Neuronal stem cell (in vitro differentiated cells): ENCODE results near the gene MYOG.

Experiments used
- DNase-seq: peaks from one replicate; pipeline ENCODE4 v3.0.0-alpha.2; 2013; ENCODE audit warnings: low spot score
- H2AFZ ChIP-seq: one replicate; pipeline ENCODE4 v1.6.1; 2013; ENCODE audit warnings: mild to moderate bottlenecking, low read length, inconsistent platforms
- H2AK5ac ChIP-seq: 2 replicates; pipeline ENCODE4 v1.6.1; 2013; ENCODE audit warnings: low read depth, mild to moderate bottlenecking, inconsistent platforms, low read length, moderate library complexity, mixed read lengths
- H2BK120ac ChIP-seq: 2 replicates; pipeline ENCODE4 v1.6.1; 2013; ENCODE audit warnings: low read depth, mild to moderate bottlenecking, inconsistent platforms, low read length, moderate library complexity, mixed read lengths
- H2BK12ac ChIP-seq: one replicate; pipeline ENCODE4 v1.6.1; 2013; ENCODE audit warnings: low read length, inconsistent platforms
- H2BK15ac ChIP-seq: 2 replicates; pipeline ENCODE4 v1.6.1; 2013; ENCODE audit warnings: mild to moderate bottlenecking, low read length, inconsistent platforms, mixed read lengths
- H2BK5ac ChIP-seq: one replicate; pipeline ENCODE4 v1.6.1; 2013; ENCODE audit warnings: inconsistent platforms, mild to moderate bottlenecking, low read length, moderate library complexity
- H3K14ac ChIP-seq: one replicate; pipeline ENCODE4 v1.6.1; 2013; ENCODE audit warnings: low read length, inconsistent platforms
- H3K18ac ChIP-seq: 2 replicates; pipeline ENCODE4 v1.6.1; 2013; ENCODE audit warnings: low read length, inconsistent platforms
- H3K23ac ChIP-seq: 2 replicates; pipeline ENCODE4 v1.6.1; 2013; ENCODE audit warnings: low read depth, mild to moderate bottlenecking, mixed read lengths, low read length, inconsistent platforms; ENCODE audit not compliant: poor library complexity
- H3K27ac ChIP-seq: replicated peaks from 3 replicates; pipeline ENCODE4 v1.5.1; 2013; ENCODE audit warnings: low read length, inconsistent platforms
- H3K27me3 ChIP-seq, 3 experiments: 2 replicates each; pipeline ENCODE4 v1.6.1; 2013; ENCODE audit warnings: low read length in 3 of 3, mild to moderate bottlenecking in 2 of 3, inconsistent platforms in 1 of 3, low read depth in 1 of 3, mixed read lengths in 1 of 3, moderate library complexity in 1 of 3; ENCODE audit not compliant: control insufficient read depth in 3 of 3, insufficient read depth in 3 of 3
- H3K36me3 ChIP-seq, 2 donors: replicated peaks in 1 of 2; 2 replicates each; pipeline ENCODE4 v1.6.1; 2013; ENCODE audit warnings: low read length in 2 of 2; ENCODE audit not compliant: control insufficient read depth in 2 of 2, insufficient read depth in 2 of 2
- H3K4ac ChIP-seq: 2 replicates; pipeline ENCODE4 v1.6.1; 2013; ENCODE audit warnings: inconsistent platforms, mild to moderate bottlenecking, low read length, moderate library complexity
- H3K4me1 ChIP-seq, 2 donors: 1 replicate in 1 of 2; 2 replicates in 1 of 2; pipeline ENCODE4 v1.6.1; 2013; ENCODE audit warnings: low read length in 2 of 2, low read depth in 1 of 2; ENCODE audit not compliant: control insufficient read depth in 2 of 2, insufficient read depth in 1 of 2
- H3K4me2 ChIP-seq: one replicate; pipeline ENCODE4 v1.6.1; 2013; ENCODE audit warnings: mild to moderate bottlenecking, low read length, inconsistent platforms; ENCODE audit not compliant: insufficient read depth, poor library complexity, severe bottlenecking
- H3K4me3 ChIP-seq, 2 donors: 2 replicates each; pipeline ENCODE4 v1.5.1; 2013; ENCODE audit warnings: low read length in 2 of 2, mild to moderate bottlenecking in 2 of 2, inconsistent platforms in 1 of 2, moderate library complexity in 1 of 2
- H3K79me1 ChIP-seq: one replicate; pipeline ENCODE4 v1.6.1; 2013; ENCODE audit warnings: low read depth, mild to moderate bottlenecking, inconsistent platforms, low read length, moderate library complexity
- H3K9ac ChIP-seq: one replicate; pipeline ENCODE4 v1.6.1; 2013; ENCODE audit warnings: mild to moderate bottlenecking, low read depth, low read length, inconsistent platforms; ENCODE audit not compliant: poor library complexity
- H3K9me3 ChIP-seq, 2 donors: replicated peaks in 1 of 2; 2 replicates each; pipeline versions ENCODE3 to v1.6.1; 2013; ENCODE audit warnings: low read length in 2 of 2, mild to moderate bottlenecking in 2 of 2, inconsistent platforms in 1 of 2, low read depth in 1 of 2, mixed read lengths in 1 of 2, moderate library complexity in 1 of 2; ENCODE audit not compliant: control insufficient read depth in 2 of 2, insufficient read depth in 1 of 2
- H4K8ac ChIP-seq: one replicate; pipeline ENCODE4 v1.6.1; 2013; ENCODE audit warnings: low read depth, mild to moderate bottlenecking, inconsistent platforms, low read length, moderate library complexity
- H4K91ac ChIP-seq: one replicate; pipeline ENCODE4 v1.6.1; 2013; ENCODE audit warnings: low read length, low read depth, mild to moderate bottlenecking, inconsistent platforms; ENCODE audit not compliant: poor library complexity
- WGBS, 2 donors: extraction: QIAGEN DNeasy Blood & Tissue Kit; methylation state at CpG; one replicate each; pipeline ENCODE4 v1.1.7; 2013; ENCODE audit warnings: missing lambda C conversion rate in 2 of 2, mixed read lengths in 1 of 2; ENCODE audit not compliant: insufficient read length in 2 of 2, insufficient replicate concordance in 1 of 2; ENCODE audit errors: extremely low coverage in 2 of 2; 5-methylcytosine and 5-hydroxymethylcytosine counted together

MYOG gene

DNA sequence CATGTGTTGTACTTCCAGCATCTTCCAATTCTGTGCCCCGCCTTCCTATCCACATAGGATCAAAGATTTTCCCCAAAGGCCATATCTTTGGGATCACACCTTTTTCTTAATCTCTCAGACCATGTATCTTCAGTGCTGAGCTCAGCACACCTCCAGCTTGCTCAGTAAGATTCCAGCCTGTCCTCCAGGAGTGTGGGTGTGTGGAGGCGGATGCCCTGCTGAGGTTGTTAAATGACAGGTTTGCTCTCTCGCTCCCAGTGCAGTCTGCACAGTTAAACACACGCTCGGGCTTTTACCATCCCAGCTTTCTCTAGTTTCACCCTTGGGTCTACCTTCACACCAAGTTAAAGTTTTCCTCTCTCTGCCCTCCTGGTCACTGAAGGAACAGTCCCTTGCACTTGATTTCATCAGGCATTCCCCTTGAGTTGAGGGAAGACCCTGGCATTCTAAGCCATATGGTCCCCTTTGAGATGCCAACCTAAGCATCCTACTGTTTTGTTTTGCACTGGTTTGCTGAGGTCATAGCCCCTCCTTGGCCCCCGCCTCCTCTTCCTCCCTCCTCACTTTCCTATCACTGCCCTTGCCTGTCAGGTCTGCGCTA lies 13.7 kb downstream of the MYOG start:
- Histone ChIP-seq H3K14ac (no peak overlapping the region), H3K9me3 (no peaks in the 10 kb centered on the region), H4K8ac (no peak overlapping the region), H2BK12ac (no peak overlapping the region), H3K4ac (no peak overlapping the region), H4K91ac (no peak overlapping the region), H3K79me1 (no peaks in the 10 kb centered on the region), H3K9ac (no peak overlapping the region), H3K36me3 (no peaks in the 10 kb centered on the region), H3K27me3 (peaks cover 0 to 68% (median 31%) of the 10 kb centered on the region in 3 experiments), H3K4me3 (no peak overlapping the region), H3K4me1 (peaks cover 2 to 10% of the 10 kb centered on the region in 2 donors), H3K18ac (no peak overlapping the region), H2BK120ac (no peak overlapping the region), H3K27ac (no peak overlapping the region), H2AK5ac (no peak overlapping the region), H2BK5ac (no peak overlapping the region), H2BK15ac (no peak overlapping the region), H2AFZ (no peak overlapping the region), H3K23ac (no peak overlapping the region), H3K4me2 (no peak overlapping the region)
- no peak for DNase-seq
- no CpG with 5 or more reads among the region's 7 CpGs for WGBS, 2 donors

DNA sequence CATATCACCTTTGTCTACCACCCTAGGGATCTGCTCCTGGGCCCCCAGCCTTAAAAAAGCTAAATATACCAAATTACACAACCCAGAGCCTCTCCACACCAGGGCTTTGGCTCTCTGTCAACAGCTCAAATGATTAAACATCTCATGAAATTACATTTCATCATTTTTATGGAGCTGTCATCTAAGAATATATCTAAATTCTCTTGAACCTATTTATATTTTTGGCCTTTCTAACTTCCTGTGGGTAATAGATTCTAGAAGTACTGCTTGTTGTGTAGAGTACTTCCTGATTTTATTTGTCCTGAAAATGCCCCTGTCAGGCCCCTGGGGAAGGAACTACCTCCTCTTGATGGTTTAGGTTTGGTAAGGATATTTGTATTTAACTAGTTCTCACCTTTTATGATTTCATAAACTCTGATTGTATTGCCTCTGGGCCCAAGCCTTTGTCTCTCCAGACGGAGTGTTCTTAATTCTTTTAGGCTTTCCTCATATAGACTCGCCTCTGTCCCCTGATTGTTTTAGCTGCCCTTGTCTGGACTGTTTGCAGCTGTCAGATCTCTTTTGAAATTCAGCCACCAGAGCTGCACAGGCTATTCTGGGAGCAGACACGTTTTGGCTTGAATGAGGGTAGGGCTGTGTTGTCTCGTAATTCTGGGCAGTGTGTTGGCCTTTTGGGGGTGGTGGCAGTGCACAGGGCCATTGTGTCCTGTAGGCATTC lies 16.6 kb downstream of the MYOG start:
- no CpG with 5 or more reads among the region's 4 CpGs for WGBS, 2 donors
- Histone ChIP-seq H3K18ac (no peak overlapping the region), H3K4ac (no peak overlapping the region), H3K36me3 (no peaks in the 10 kb centered on the region), H3K27me3 (peaks cover 0 to 40% (median 3%) of the 10 kb centered on the region in 3 experiments), H3K23ac (no peak overlapping the region), H3K4me1 (peaks cover 6 to 10% of the 10 kb centered on the region in 2 donors), H3K14ac (no peak overlapping the region), H3K9me3 (no peaks in the 10 kb centered on the region), H2AK5ac (no peak overlapping the region), H2BK12ac (no peak overlapping the region), H2AFZ (no peak overlapping the region), H3K9ac (no peak overlapping the region), H2BK15ac (no peak overlapping the region), H3K27ac (no peak overlapping the region), H2BK120ac (no peak overlapping the region), H3K4me3 (no peak overlapping the region), H4K8ac (no peak overlapping the region), H3K79me1 (no peaks in the 10 kb centered on the region), H2BK5ac (no peak overlapping the region), H4K91ac (no peak overlapping the region), H3K4me2 (no peak overlapping the region)
- no peak for DNase-seq

DNA sequence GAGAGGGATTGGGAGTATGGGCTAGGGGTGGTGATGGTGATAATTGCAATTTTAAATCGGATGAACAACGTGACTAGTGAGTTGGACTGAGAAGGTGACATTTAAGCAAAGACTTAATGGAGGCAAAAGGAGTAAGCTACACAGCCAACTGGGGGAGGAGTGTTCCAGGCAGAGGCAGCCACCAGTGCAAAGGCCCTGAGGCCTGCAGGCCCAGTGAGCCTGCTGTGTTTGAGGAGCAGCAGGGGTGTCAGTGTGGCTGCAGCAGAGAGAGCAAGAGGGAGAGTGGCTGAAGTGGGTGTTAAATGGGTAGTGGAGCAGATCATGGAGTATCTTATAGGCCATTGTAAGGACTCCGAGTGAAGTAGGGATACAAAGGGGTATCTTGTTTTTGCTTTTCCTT lies 18.8 kb downstream of the MYOG start:
- no peak overlapping the region for H3K14ac ChIP-seq
- no peaks in the 10 kb centered on the region for H3K79me1 ChIP-seq
- no peak overlapping the region for H2BK120ac ChIP-seq
- H3K9ac ChIP-seq = no peak overlapping the region
- H3K4me1 ChIP-seq = peaks cover 6 to 10% of the 10 kb centered on the region in 2 donors
- H4K8ac ChIP-seq = no peak overlapping the region
- WGBS, 2 donors = no CpG with 5 or more reads among the region's 3 CpGs
- no peak overlapping the region for H4K91ac ChIP-seq
- no peak for DNase-seq
- no peaks in the 10 kb centered on the region for H3K9me3 ChIP-seq
- peak overlapping the region in 1 of 2 donors; percentile 67 for H3K4me3 ChIP-seq
- peaks cover 0 to 30% (median 0%) of the 10 kb centered on the region in 3 experiments for H3K27me3 ChIP-seq
- no peak overlapping the region for H3K4ac ChIP-seq
- H2AFZ ChIP-seq = no peak overlapping the region
- no peak overlapping the region for H2BK5ac ChIP-seq
- no peak overlapping the region for H3K4me2 ChIP-seq
- no peaks in the 10 kb centered on the region for H3K36me3 ChIP-seq
- H2AK5ac ChIP-seq = no peak overlapping the region
- H3K27ac ChIP-seq = no peak overlapping the region
- H2BK15ac ChIP-seq = no peak overlapping the region
- no peak overlapping the region for H2BK12ac ChIP-seq
- H3K18ac ChIP-seq = no peak overlapping the region
- H3K23ac ChIP-seq = no peak overlapping the region

DNA sequence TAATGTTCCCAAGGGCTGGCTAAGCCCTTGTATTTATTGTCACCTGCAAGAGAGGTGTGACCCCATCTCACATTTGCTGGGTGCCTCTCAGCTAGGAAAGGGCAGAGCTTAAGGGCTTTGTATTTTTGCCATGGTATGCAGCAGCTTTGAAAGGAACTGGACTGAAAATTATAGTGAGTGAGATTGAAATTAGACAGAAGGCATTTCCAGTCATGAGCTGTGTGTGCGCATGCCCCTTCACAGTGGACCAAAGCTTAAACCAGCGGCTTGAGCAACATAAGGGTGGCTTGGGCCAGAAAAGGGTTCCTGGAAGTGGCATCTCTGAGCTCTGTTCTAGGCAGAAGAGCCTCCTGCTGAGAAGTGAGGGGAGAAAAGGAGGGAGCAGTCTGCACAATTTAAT lies 19.8 kb downstream of the MYOG start:
- no peak overlapping the region for H4K91ac ChIP-seq
- H2BK12ac ChIP-seq = no peak overlapping the region
- H3K18ac ChIP-seq = no peak overlapping the region
- DNase-seq = no peak
- H3K4me3 ChIP-seq = no peak overlapping the region
- H2BK120ac ChIP-seq = no peak overlapping the region
- H3K14ac ChIP-seq = no peak overlapping the region
- H2BK5ac ChIP-seq = no peak overlapping the region
- H3K4me2 ChIP-seq = no peak overlapping the region
- no peak overlapping the region for H3K9ac ChIP-seq
- H3K27ac ChIP-seq = no peak overlapping the region
- H3K36me3 ChIP-seq = no peaks in the 10 kb centered on the region
- peaks cover 0 to 22% (median 0%) of the 10 kb centered on the region in 3 experiments for H3K27me3 ChIP-seq
- H2AK5ac ChIP-seq = no peak overlapping the region
- H3K4ac ChIP-seq = no peak overlapping the region
- H2AFZ ChIP-seq = no peak overlapping the region
- no peak overlapping the region for H3K23ac ChIP-seq
- peaks cover 0 to 3% of the 10 kb centered on the region in 2 donors for H3K9me3 ChIP-seq
- no peak overlapping the region for H4K8ac ChIP-seq
- WGBS, 2 donors = no CpG with 5 or more reads among the region's 2 CpGs
- H3K79me1 ChIP-seq = no peaks in the 10 kb centered on the region
- H3K4me1 ChIP-seq = peaks cover 6 to 10% of the 10 kb centered on the region in 2 donors
- no peak overlapping the region for H2BK15ac ChIP-seq
